Measurements from ENCODE around the gene CCDC69.
"Not testable (repeated sequence)": the region's sequence is repeated elsewhere in the genome, so short reads cannot be mapped to it uniquely, and the experiment has no call there.

The CCDC69 gene

DNA sequence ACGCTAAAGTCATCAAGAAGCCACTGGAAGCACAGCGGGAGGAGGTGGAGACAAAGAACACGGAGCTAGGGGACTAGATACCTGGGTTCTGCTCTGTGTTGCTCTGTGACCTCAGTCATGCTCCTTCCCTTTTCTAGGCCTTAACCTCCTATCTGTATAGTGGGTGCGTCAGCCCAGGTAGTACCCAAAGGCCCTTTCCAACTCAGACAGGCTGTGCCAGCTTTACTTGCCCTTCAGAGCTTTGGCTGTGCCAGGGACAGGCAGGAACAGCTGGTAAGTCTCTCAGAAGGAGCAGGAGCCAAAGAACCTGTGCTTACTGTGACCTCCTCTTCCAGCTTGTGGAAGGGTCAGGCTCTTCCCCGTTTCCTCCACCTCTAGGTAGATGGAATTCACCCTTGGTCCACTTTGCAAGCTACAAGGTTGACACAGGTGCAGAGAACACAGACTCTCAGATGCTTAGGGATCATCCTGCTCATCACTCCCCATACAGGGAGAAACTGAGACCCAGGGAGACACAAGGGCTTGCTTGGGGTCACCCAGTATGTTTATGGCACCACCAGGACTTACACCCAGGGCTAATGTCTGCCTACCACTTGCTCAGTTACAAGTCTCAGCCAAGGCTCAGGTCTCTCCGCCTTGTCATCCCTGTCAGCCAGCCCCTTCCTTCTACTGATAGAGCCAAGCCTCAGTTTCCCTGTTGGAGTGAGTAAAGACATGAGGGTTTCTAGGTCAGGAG is 1.7 kb downstream of the CCDC69 start:
- DNase-seq (ENCODE audit: low read depth in 2 of 2) = no peak

GRCh38 chr5:151221574-151221973 is 2.3 kb downstream of the CCDC69 start:
- DNase-seq (ENCODE audit: low read depth in 2 of 2) = no peak

GRCh38 chr5:151219789-151220188 is 4.1 kb downstream of the CCDC69 start:
- DNase-seq (ENCODE audit: low read depth in 2 of 2) = no peak

DNA sequence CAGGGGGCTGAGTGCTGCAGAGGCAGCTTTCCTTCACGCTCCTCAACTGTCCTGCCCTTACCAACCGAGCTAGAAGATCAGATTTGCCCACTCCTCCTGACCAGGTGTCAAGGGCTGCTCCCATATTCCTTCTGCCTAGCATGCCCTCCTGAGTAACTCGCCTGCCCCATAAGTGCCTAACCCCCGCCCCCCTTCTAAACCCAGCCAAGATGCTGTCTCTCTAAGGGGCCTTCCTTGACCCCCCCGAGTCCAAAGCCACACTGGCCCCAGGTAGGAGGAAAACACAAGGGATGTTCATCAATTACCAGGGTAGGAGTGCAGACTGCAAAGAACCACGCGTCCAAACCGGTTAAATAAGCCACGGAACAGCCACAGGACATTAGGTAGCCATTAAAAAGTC is 4.8 kb downstream of the CCDC69 start:
- DNase-seq (ENCODE audit: low read depth in 2 of 2) = no peak

DNA sequence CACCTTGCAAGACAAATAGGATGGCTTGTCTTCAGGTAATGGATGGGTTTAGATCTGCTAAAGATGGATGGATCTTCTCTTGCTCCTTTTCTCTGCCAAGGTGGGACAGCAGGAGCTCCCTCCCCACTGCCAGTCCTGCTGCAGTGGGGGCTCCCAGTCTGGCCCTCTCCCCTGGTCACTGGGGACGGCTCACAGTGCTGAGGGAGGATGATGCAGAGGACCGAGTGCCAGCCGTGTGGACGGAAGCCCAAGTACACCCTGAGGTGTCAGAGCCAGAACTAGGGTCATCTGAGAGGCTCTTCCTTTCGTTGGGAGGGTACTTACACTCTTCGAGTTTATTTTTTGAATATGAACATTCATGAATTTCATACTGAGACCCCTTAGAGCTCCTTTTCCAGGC is 5.7 kb downstream of the CCDC69 start:
- DNase-seq (ENCODE audit: low read depth in 2 of 2) = no peak

DNA sequence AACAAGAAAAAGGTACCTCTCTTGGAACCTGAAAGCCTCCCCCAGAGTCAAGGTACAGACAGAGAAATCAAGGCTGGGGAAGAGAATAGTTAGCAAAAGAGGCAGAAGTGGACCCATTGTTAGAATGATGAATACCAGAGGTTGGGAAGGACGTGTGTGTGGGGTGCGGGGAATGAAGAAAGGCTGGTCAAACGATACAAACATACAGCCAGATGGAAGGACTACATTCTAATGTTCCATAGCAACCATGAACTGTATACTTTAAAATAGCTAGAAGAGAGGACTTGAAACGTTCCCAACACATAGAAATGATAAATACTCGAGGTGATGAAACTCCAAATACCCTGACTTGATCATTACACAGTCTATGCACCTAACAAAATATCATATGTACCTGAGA is 7.1 kb downstream of the CCDC69 start:
- no peak for DNase-seq (ENCODE audit: low read depth in 2 of 2)

- no peak for DNase-seq (ENCODE audit: low read depth in 2 of 2)
These were observed 8.4 kb downstream of the CCDC69 start for GRCh38 chr5:151215546-151215880.

GRCh38 chr5:151214614-151215545 is 9.0 kb downstream of the CCDC69 start:
- DNase-seq (ENCODE audit: low read depth in 2 of 2) = no peak

DNA sequence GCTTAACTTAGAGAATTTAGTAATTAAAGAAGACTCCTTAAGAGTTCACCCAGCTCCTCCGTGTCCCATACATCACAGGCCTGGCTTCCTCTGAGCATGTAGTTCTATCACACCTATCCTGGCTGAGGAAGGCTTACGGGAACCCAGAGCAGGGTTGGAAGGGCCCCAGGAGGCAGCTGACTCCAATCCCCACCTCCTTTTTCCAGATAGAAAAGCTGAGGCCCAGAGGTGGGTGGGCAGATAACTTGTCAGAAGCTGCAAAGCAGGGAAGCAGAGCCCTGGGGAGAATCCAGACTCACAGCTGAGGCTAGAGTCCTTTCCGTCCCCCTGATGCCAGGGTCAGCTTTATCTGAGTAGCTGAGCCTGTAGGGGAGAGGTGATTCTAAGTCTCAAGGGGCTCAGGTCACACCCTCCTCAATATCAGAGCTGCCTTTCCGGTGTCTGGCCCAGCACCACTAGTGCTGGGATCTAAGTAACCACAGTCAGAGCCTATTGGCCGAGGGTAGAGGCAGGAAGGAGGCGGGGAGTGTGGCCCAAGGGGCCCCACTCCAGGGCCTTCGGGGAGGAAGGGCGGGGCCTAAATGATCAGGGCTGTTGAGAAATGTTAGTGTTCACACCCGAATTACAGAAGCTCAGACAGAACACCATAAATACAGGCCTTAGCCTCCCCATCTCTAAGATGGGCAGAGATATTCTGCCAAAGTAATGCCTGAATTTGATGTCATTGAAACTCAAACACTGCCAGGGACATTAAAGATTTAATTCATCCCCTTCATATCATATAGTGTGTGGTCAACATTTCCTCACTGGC is 9.9 kb downstream of the CCDC69 start:
- DNase-seq (ENCODE audit: low read depth in 2 of 2) = peak; percentile 66 to 74

DNA sequence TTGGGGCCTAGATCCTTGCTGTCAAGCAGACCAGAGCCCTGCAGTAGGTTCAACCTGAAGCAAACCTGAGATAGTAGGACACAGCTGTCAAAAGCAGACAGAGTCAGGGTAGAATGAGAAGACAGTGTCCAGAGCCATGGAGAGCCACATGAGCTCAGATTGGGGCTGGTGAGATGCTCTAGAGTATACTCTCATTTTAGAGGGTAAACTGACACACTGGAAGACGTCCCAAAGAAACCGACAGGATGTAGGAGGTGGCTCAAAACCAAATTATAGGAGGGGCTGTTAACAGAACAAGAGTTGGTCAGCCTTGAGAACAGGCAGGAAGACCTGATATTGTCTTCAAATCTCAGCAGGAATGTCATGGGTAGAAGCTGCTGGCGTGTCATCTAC is 11.5 kb downstream of the CCDC69 start:
- no peak for DNase-seq (ENCODE audit: low read depth in 2 of 2)

DNA sequence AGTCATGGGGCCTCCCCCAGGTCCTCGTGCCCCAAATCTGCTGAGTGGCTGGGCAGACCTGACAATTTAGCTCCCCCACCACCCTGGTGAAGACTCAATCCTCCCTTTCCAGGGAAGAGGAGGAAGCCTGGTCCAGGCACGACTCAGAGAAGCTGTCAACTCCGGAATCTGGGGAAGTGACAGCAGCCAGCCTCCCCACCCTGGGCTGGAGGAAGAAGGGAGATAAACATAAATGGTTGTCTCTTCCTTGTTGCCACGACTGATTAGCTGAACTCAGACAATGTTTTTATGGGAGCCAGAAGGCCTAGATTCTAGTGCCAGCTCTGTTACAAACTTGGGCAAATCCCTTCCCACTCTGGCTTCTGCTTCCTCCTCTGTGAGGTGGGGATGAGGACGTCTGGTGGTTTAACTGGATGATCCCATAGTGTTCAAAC is 15.4 kb downstream of the CCDC69 start:
- DNase-seq (ENCODE audit: low read depth in 2 of 2) = no peak

GRCh38 chr5:151205411-151205810 is 18.5 kb downstream of the CCDC69 start:
- DNase-seq (ENCODE audit: low read depth in 2 of 2) = no peak

GRCh38 chr5:151204051-151204450 is 19.8 kb downstream of the CCDC69 start:
- no peak for DNase-seq (ENCODE audit: low read depth in 2 of 2)

- DNase-seq (ENCODE audit: low read depth in 2 of 2) = no peak
These were observed 21.3 kb downstream of the CCDC69 start for GRCh38 chr5:151202381-151203139.

DNA sequence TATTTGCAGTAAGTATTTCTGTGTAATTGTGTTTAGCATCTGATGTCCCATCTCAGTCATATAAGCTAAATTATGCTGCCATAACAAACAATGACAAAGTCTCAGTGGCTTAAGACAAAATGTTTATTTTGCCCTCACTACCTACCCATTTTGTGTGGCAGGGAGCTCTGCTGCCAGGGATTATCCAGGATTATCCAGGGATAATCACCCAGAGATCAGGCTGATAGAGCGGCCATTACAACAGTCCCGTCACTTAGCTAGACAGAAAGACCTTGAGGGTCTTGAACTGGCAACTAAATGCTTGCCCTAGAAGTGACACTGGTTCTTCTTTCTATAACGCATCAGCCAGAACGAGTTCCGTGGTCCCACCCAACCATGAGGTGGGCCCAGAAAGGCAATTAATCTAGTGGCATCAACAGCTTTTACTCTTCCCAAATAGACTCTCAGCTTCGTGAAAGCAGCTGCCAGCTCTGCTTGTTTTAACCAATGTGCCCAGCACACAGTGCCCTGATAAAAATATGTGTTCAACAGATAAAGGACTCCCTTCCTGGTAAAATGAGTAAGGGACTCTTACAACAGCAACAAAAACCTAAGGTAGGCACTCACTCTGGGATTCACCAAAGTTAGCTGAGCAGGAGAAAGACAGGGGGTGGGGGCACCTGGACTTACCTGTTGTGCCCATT is 22.8 kb downstream of the CCDC69 start:
- DNase-seq (ENCODE audit: low read depth in 2 of 2) = no peak

DNA sequence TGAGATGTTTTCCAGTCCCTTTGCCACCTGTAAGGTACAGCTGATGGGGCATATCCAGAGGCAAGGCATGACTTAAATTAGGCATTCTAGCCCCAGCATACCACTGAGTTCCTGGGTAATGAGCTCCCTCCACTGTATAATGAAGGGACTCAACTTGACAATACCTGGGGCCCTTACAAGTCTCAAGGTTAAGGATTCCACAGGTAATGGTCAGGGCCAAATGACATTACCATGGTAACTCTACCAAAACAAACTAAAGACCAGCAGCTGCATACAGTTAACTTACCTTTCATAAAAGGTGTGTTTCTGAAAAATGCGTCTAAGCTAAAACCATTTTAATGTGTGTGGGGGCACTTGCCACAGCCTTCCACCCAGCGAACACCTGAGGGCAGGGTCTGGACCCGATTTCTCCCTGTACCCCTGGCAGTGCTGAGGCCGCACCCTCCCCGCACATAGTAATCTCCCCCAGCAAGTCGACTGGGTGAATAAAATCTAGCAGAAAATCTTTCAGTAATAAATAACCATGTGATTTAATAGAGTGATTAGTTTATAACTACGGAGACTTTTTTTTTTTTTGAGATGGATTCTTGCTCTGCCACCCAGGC is 24.2 kb downstream of the CCDC69 start:
- DNase-seq (ENCODE audit: low read depth in 2 of 2) = no peak

DNA sequence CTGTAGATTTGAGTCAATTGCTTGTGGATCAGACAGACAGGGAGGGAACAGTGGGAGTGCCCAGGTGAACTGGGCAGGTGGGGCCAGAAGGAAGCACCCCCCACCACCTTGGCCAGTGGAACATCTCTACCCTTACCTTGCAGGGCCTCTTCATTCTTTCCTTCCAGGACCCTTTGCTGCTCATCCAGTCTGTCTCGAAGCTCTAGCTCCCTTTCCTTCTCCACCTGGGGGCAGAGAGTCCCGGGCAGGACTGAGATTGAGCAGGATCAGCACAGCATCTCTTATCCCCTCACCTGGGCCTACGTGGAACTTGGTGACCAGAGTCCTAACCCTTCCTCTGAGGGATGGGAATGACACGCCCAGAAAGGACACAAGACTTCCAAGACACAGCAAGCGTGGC is 25.0 kb downstream of the CCDC69 start:
- DNase-seq (ENCODE audit: low read depth in 2 of 2) = no peak

DNA sequence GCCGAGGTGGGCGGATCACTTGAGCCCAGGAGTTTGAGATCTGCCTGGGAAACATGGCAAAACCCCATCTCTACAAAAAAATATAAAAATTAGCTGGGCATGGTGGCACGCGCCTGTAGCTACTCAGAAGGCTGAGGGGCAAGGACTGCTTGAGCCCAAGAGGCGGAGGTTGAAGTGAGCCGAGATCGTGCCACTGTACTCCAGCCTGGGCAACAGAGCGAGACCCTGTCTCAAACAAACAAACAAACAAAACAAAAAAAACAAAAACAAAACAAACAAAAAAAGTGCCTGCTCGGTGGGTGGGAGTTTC is 26.6 kb downstream of the CCDC69 start:
- DNase-seq (ENCODE audit: low read depth in 2 of 2) = not testable (repeated sequence)

DNA sequence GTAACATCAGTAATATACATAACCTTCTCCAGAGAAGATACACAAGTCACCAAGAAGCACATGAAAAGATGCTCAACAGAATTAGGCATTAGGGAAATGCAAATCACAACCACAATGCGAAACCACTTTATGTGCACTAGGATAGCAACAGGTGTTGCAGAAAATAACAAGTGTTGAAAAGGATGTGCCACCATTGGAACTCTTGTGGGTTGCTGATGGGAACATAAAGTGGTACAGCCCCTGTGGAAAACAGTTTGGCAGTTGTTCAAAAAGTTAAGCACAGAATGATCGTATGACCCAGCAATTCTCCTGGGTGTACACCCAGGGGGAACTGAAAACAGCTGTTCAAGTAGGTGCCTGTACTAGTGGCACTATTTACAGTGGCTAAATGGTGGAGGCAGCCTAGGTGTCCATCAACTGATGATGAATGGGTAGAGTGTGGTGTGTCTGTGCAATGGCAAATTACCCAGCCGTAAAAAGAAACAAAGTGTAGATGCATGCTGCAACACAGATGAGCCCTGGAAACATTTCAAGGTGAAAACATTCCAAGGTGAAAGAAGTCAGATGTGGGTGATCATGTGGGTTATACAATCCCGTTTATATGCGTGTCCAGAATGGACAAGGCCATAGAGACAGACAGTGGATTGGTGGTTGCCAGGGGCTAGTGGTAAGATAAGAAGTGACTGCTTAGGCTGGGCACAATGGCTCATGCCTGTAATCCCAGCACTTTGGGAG is 27.2 kb downstream of the CCDC69 start:
- no peak for DNase-seq (ENCODE audit: low read depth in 2 of 2)

DNA sequence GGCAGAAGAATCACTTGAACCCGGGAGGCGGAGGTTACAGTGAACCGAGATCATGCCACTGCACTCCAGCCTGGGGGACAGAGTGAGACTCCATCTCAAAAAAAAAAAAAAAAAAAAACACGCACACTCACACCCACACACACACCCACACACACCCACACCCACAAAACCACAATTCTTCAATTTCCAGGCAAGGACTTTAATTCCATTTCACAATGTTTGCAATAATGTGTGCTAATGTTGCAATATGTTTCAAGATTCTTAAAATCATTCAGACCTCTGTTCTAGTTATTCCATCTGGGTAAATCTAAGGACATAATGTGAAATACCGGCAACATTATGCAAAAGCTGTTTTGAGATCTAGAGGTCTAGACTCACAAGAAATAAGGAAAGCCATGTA is 28.3 kb downstream of the CCDC69 start:
- DNase-seq (ENCODE audit: low read depth in 2 of 2) = no peak

Data from stimulated activated CD8-positive, alpha-beta memory T cell treated with anti-CD3 and anti-CD28 coated beads, Interleukin-2, amount 100 ng/mL, for 1 hour (primary cell).